NCI-H1092 (cell line): Measurements from ENCODE around the gene SCGB2B2.
"Not testable (repeated sequence)": the region's sequence is repeated elsewhere in the genome, so short reads cannot be mapped to it uniquely, and the experiment has no call there.

ENCODE experiments used
- DNase-seq: peaks from one replicate; lab custom pipeline; 2025; lab: John Stamatoyannopoulos, UW

The SCGB2B2 gene

DNA sequence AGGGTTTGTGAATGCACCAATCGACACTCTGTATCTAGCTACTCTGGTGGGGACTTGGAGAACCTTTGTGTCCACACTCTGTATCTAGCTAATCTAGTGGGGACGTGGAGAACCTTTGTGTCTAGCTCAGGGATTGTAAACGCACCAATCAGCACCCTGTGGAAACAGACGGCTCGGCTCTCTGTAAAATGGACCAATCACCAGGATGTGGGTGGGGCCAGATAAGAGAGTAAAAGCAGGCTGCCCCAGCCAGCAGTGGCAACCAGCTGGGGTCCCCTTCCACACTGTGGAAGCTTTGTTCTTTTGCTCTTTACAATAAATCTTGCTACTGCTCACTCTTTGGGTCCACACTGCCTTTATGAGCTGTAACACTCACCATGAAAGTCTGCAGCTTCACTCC, 8.3 kb downstream of the SCGB2B2 start:
- DNase-seq = peak; percentile 23

DNA sequence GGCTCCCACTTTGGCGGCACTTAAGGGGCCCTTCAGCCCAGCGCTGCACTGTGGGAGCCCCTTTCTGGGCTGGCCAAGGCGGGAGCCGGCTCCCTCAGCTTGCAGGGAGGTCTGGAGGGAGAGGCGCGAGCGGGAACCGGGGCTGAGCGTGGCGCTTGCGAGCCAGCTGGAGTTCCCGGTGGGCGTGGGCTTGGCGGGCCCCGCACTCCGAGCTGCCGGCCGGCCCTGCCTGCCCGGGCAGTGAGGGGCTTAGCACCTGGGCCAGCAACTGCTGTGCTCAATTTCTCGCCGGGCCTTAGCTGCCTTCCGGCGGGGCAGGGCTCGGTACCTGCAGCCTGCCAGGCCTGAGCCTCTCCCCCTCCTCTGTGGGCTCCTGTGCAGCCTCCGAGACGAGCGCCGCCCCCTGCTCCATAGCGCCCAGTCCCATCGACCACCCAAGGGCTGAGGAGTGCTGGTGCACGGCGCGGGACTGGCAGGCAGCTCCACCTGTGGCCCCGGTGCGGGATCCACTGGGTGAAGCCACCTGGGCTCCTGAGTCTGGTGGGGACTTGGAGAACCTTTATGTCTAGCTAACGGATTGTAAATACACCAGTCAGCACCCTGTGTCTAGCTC, 8.8 kb downstream of the SCGB2B2 start:
- not testable (repeated sequence) for DNase-seq

DNA sequence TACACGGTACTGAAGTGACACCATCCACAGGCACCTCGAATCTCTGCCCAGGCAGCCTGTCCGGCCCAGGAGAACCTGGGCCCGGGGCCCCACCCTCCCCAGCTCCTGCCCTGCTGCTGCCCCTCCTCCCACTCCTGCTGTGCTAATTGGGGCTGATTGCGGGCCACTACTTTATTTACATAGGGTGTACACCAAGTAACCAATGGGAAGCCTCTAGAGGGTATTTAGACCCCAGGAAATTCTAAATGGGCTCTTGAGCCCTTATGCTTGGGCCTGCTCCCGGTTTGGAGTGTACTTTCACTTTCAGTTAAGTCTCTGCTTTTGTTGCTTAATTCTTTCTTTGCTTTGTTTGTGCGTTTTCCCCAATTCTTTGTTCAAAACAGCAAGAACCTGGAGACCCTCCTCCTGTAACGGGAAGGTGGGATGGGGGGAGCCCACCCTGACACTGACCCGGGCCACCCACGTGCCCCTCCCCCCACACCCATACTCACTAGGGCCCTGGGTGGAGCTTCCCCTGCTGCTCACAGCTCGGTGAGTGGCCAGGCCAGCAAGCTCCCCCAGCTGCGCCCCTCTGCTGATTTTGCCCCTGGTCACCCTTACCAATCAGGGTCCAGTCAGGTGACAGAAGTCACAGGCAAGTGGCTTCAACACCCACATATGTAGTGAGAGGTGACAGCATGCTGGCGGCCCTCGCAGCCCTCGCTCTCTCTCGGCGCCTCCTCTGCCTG, 9.4 kb downstream of the SCGB2B2 start:
- peak; percentile 29 for DNase-seq

DNA sequence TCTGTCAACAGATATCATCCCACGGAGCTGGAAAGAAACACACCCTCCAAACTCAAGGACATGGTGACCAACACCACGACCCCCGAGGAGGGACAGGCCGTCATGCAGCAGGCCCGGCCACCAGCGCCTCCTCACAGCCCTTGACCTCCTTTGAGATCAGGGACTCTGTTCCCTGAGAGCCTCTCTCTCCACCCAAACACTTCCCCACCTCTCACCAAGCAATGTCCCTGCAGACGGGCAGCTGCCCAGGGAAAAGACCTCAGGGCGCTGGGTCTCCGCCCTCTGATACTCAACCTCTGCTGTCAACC, 10.0 kb downstream of the SCGB2B2 start:
- no peak for DNase-seq

DNA sequence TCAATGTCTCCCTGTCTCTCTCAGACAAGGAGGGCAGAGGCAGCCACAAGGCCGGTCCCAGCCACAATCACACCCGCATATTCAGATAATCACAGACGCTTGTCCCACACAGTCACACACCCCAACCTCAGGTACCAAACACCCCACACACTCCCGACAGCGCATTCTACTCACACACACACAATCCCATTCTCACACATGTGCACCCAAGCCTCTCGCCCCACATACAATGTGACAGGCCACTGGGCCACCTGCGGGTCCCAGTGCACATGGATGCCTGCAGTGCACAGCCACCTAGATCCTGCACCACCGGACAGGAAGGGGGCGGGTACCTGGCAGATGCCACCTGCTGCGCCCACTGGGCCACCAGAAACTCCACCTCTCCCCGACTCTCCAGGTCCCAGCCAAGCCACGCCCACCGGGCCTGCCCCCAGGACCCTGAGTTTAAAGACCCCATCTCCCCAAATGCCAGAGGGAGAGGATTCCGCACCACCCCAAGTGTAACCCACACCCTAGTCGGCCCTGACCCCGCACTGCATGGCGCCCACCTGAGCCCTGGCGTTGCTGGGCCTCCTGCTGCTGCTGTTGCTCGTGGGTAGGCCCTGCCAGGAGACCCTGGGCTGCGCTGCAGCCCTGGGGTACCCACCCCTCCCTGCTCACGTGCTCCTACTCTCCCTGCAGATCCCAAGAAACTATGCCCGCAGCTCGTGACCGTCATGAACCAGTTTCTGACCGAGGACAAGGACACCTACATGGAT, 10.6 kb downstream of the SCGB2B2 start:
- DNase-seq = no peak

DNA sequence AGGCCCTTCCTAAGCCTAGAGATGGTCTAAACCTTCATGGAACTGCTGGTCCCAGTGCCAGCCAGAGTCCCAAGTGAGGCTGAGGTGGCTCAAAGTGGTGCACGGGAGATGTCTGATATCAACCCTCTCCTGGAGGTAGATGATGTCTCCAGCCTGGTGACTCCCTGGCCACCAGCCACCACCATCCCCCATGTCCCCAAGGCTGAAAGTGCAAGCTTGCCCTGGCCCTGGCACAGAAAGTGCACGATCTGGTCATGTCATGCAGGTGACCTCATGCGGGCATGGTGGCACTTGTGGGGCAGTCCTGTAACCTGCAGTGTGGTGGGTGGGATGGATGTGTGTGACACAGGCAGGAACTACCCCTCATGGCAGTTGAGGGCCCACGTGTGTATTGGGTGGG, 11.7 kb downstream of the SCGB2B2 start:
- DNase-seq = not testable (repeated sequence)

DNA sequence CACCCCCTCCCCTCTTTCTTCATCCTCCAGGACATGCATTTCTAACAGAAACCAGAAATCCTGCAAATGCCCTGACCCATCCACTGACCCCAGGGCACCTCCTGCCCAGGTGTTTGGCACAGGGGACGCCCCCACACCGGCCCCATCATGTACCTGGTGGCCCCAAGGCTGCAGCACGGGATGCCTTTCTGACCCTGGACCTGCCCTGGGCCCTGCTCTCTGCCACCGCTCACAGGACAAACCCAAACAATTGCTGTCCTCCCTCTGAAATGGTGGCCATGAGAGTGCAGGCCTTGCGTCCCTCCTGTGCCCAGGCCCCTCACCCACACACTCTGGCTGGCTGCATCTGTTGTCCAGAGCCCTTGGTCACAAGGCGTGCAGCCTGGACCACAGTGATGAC, 12.1 kb downstream of the SCGB2B2 start:
- DNase-seq = no peak

DNA sequence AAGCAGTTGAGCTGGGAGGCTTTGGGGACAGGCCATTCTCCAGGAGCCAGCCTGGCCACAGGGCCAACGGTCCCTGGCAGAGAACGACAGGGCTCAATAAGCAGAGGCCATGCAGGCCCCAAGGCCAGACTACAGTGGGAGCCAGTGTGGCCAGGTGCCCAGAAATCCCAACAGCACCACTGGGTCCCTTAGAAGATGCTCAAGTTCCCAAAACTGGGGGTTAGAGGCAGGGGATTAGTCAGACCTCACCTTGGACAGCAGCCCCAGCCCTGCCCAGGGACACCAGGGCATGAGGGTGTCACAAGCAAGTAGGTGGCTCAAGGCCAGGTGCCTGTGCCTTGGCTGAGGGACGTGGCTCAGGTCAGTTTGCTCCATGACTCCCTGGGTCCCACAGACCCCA, 12.8 kb downstream of the SCGB2B2 start:
- DNase-seq = no peak

DNA sequence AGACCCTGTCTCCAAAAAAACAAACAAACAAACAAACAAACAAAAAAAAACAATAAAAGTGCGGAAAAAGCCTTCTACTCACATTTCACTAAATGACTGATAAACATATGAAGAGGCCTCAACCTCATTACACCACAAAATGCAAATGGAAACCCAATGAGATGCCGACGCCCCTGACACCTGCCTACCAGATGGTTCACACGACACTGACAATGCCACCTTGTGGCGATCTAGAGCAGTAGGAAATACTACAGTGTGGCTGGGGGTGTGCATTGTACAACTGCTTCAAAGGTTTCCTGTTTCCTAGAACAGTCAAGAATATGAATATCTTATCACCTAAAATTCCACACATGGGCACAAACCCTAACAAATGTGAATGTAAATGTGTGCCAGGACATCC, 14.0 kb downstream of the SCGB2B2 start:
- peak; percentile 6 for DNase-seq

DNA sequence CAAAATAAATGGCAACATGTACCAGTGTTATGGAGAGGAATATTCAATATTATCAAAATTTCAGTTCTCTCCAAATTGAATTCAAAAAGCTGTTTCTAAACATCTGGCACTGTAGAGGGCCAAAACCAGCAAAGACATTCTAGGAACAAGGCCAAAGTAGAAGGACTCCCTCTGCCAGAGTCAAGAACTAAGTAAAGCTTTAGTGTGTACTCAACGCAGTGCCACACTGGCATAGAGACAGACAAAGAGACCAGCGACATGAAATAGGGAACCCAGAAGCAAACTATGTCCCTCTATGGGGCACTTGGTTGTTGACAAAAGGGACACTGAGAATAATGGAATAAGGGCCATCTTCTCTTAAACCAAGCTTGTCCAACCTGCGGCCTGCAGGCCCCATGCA, 15.6 kb downstream of the SCGB2B2 start:
- no peak for DNase-seq

DNA sequence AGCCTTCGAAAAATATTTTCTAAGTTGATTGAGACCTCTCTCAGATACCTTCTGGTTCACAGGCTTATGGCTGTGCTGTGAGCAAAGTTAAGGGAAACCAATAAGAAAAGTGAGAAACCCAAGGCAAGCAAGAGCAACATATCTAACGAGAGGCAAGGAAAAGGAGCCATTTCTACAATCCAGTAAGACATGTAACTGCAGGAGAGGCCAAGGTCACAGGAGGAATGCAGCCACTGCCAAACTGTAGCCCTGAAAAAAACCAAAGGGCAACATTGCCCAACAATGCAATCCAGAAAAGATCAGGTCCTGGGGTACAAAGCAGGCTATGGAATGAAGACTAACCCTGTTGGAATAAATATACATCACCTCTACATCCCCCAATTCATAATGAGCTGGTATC, 21.3 kb downstream of the SCGB2B2 start:
- no peak for DNase-seq

DNA sequence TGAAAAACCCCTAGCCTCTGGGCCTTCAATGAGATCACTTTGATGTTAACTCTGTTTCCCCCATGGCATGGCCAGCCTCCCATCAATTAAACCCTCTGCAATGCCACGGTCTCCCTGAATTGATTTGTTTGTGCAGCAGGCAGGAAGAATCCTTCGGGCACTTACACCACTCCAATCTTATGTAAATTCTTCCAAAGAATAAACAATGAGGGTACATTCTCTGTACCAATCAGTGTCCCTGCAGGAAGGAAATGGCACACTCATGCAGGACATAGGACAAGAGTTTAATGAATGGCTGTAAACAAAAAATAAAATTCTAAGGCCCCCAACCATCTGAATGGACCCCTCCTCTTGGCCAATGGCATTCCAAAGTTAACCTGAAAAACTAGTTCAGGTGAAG, 22.2 kb downstream of the SCGB2B2 start:
- DNase-seq = no peak

DNA sequence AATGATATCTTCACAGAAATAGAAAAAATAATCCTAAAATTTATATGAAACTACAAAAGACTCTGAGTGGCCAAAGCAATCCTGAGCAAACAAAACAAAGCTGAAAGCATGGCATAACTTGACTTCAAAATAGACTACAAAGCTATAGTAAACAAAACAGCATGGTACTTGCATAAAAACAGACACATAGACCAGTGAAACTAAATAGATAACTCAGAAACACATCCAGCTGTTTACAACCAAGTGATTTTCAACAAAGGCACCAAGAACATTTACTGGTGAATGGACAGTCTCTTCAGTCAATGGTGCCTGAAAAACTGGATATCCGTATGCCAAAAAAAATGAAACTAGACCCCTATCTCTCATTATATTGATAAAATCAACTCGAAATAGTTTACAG, 25.2 kb downstream of the SCGB2B2 start:
- no peak for DNase-seq

DNA sequence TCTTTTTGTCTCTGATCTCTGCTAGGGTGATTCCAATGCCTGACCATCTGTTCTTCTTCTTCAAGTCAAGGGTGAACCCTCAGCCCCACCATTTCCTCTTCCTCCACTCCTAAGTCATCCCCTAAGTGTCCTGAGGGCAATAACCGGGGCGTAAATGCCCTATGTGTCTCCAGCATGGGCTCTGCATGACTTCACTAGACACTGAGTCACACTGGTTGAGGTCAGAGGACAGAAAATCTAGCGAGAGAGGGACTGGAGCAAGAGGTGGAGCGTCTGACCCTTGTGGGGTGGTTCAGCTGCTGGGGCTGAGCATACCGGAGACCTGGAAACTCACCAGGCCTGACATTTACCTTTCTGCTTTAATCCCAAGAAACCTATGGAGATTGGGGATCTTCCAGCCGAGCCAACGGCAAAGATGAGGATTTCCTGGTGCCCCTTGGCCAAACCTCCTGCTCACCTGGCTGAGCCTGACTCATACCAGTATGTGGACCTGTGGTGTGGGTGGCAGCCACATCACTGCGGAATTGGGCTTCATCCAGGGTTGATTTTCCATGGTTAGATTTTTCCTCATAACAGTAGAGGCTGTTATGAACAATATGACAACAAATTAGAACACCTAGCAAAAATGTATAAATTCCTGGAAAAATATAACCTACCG, 26.9 kb downstream of the SCGB2B2 start:
- DNase-seq = no peak

DNA sequence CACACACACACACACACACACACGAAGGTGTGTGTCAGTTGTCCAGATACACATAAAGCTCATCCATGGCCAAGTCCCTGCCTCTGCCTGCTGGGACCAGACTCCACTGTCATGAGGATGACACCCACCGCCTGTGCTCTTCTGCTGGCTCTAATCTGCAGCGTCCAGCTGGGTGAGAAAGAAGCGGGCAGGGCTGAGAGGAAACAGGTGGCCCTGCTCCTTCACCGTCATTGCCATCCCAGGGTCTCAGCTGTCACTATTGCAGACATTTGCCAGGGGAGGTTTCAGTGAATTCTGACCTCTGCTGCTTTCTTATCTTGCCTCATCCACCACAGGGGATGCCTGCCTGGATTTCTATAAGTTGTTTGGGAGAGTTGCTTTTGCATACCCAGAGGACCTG, 31.4 kb downstream of the SCGB2B2 start:
- no peak for DNase-seq

DNA sequence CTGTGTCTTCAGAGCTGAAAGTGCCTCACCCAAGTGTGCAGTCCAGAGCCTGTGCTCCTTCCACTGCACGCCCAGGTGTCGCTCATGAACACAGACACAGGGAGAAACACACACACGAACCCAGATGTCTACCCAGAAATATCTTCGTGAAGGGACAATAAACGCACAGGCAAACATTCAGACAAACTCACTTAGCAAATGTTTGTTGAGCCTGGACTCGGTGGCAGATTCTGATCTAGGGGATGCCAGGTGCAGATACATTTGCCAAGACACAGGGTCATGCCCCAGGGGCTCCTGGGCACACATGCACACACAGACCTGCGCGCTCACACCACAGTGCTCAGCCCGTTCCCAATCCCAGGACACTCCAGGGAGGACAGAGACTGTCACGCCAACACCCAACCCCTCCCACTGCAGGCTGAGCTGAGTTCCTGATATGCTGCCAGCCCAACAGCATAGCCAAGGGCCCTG, 31.9 kb downstream of the SCGB2B2 start:
- DNase-seq = no peak

DNA sequence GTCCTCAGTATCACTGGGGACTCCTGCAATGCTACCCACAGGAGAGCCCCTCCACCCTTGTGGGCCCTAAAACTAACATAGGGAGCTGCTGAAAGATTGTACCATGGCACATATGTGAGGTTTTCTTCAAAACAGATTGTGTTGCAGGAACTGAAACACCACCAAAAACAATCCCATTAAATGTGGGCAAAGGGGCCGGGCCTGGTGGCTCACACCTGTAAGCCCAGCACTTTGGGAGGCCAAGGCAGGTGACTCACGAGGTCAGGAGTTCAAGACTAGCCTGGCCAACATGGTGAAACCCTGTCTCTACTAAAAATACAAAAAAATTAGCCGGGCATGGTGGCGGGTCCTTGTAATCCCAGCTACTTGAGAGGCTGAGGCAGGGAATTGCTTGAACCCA, 34.7 kb downstream of the SCGB2B2 start:
- DNase-seq = no peak

DNA sequence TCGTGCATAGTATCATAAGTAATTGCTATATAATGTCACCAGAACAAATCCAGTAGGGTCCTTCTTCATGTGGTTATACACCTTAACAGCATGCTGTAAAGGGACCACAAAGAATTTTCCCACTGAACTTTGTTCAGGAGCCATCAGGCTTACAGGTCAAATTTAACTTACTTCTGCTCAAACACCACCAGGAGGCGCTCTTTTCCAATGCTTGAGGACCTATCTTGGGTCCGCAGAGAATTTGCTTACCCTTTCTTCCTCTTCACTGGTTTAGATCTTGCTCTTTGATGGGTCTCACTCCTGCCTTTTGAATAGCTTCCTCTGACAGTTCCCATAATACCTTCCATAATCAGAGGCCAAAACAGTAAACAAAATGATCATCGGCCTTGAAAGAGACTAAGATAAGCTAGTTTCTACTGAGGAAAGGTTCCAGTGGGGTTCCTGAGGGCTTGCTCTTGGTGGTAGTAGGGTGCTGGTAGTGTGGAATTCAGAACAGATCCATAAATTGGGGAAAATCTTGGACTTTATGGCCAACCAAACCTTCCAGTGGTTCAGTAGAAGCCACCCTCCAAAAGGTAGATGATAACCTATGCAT, 37.4 kb downstream of the SCGB2B2 start:
- DNase-seq = peak; percentile 54

DNA sequence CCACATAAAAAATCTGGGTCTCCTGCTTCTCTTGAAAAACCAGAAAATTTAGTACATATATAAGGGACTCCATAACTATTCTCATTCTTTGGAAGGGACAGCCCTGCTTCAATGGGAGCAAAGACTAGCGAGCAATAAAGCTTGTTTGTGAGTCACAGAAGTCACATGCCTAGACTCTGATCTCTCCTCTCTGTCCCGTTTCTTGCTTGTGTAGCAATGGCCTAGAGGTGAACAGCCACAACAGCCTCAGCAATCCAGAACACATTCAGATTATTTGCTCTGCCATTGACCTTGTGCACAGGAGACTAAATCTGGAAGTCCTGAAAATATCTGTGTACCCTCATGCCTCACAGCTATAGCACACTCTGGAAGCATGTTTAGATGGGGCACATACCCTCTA, 43.2 kb downstream of the SCGB2B2 start:
- no peak for DNase-seq
